ENCODE measurements around the gene KANK2. TPM values are rescaled to one million over a fixed set of nuclear protein-coding genes. Genes with fewer than 3 reads are reported as not detected.

The KANK2 gene
- total RNA-seq, 1 donor from 2014 or later: 225 TPM

DNA sequence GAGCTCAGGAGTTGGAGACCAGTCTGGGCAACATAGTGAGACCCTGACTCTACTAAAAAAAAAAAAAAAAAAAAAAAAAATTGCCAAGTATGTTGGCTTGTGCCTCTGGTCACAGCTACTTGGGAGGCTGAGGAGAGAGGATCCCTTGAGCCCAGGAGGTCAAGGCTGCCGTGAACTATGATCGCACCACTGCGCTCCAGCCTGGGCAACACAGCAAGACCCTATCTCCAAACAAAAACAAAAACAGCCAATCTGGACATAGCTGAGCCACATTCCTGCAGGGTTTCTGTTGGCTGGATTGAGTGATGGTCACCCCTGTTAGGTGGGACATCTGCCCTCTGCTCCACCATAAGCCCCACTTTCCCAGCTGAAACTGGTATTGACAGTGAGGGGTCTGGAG is 28.5 kb upstream of the KANK2 start:
- DNase-seq (ENCODE audit: low spot score): no peak

DNA sequence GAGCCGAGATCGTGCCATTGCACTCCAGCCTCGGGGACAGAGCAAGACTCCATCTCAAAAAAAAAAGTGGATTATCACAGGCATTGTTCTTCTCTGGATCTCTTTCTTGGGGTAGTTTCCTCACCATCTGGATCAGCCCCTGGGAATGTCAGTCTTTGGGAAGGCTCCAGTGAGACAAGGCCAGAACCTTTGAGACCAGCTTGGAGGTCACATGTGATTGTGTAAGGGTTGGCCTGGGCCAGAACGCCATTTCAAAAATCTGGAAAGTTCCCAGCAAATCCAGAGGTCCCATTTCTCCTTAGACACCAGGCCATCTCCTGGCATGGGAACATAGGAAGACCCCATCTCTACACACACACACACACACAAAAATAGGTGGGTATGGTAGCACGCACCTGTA is 27.8 kb upstream of the KANK2 start:
- DNase-seq (ENCODE audit: low spot score): no peak

DNA sequence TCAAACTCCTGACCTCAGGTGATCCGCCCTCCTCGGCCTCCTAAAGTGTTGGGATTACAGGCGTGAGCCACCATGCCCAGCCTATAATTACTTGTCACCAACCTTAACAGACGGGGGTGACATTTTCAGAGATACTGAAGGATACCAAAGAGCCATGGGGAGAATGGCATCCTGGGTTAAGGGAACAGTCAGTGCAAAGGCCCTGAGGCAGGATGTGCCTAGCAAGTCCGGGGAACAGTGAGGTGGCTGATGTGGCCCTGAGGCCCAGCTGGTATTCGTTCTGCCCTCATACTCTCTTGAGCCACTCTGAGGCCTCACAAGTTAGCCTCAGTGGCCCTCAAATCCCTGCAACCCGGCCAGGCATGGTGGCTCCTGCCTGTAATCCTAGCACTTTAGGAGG is 27.1 kb upstream of the KANK2 start:
- DNase-seq (ENCODE audit: low spot score): no peak

DNA sequence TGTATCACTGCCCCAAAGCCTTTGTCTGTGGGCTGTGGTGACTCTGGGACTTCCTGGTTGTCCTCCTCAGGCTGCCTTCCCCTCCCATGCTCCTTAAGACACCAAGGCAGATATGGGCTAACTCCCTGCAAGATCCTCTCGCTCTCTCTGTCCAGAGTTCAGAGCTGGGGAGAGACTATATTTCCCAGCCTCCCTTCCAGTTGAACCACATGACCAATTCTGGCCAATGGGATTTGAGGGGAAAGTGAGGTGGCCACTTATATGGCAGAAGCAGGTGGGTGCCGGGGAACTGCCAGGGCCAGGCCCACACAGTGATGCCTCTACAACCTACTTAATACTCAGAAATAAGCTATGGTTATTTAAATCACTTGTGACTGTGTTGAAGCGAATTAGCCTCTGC is 25.9 kb upstream of the KANK2 start:
- no peak for DNase-seq (ENCODE audit: low spot score)

DNA sequence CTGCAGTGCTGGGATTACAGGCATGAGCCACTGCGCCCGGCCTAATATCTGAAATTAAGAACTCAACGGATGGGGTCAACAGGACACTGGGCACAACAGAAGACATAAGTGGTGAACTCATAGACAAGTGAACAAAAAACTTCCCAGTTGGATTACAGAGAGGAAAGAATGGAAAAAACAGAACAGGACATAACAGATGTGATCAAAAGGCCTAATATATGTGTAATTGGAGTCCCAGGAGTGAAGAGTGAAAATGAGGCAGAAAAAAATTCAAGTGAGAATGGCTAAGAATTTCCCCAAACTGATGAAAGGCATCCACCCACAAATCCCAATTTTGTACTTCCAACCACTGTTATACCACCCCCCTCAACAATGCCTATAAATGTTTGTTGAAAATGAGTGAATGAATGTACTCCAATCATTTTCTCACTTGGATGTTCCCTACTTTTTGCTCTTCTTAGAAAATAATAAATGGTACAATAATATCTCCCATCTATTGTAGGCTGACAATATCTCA is 23.8 kb upstream of the KANK2 start:
- no peak for DNase-seq (ENCODE audit: low spot score)

DNA sequence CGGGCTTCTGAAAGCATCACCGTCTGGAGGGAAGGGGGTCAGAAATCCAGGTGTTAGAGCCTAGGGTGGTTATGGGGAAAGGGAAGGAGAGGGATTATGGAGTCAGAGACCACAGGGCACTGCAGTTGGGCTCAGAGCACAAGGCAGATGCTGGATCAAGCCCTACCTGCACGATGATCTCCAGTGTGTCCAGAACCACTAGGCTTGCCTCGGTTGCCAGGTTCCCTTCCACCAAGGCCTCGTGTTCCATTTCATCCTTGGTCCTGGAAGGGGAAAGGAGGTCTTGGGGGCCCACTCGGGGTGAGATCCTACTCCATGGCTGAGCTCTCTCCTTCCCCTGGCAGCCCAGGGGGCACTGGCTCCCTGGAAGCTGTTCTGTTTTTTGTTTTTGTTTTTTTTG is 17.0 kb upstream of the KANK2 start:
- DNase-seq (ENCODE audit: low spot score): no peak

DNA sequence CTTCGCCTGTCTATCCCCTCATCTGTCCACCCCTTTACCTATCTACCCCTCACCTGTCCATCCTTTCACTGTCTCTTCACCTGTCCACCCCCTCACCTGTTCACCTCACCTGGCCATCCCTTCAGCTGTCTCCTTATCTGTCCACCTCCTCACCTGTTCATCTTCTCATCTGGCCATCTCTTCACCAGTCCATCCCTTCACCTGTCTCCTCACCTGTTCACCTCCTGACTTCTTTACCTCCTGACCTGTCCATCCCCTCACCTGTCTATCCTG is 13.2 kb upstream of the KANK2 start:
- no peak for DNase-seq (ENCODE audit: low spot score)

DNA sequence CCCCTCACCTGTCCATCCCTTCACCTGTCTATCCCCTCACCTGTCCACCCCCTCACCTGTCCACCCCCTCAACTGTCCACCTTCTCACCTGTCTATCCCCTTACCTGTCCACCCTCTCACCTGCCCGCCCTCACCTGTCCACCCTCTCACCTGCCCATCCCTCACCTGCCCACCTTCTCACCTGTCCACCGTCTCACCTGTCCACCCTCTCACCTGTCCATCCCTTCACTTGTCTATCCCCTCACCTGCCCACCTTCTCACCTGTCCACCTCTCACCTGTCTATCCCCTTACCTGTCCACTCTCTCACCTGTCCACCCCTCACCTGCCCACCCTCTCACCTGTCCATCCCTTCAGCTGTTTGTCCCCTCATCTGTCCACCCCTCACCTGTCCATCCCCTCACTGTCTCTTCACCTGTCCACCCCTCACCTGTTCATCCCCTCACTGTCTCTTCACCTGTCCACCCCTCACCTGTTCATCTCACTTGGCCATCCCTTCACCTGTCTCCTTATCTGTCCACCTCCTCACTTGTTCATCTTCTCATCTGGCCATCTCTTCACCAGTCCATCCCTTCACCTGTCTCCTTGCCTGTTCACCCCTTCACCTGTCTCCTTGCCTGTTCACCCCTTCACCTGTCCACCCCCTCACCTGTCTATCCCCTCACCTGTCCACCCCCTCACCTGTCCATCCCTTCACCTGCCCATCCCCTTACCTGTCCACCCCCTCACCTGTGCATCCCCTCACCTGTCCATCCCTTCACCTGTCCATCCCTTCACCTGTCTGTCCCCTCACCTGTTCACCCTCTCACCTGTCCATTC is 12.7 kb upstream of the KANK2 start:
- no peak for DNase-seq (ENCODE audit: low spot score)

DNA sequence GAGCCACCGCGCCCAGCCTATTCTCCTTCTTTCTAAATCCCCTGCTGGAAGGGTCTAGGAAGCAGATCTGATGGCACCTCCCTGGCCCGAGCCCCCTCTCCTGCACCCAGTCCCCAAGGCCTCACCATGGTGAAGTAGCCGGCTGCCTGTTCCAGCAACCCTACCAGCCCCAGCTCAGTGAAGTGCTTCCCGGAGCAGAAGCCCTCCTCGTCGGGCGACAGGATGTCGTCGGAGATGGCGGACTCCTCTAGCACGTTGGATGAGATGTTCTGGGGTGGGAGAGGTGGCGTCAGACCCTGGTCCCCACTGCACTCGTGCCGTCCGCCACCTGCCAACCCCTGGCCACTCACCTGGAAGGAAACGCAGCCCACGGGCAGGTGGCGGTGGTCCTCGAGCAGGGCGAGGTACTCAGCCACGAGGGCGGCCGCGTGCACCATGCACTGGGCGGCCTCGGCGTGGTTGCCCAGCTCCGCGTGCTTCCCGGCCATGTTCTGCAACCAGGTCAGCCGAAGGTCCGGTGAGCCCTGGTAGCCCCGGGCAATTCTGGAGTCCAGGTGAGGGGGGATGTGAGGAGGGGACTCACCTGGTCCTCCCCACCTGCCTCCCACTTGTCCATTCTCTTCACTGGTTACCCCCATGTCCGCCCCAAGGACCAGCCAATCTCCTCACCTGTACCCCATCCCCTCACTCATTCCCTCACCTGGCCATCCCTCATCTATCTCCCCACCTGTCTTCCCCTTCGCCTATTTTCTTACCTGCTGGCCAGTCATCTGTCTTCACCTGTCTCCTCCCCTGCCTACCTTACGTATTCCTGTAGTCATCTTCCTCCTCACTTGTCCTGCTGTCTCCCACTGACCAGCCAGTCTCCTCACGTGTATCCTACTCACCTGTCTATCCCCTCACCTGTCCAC is 11.5 kb upstream of the KANK2 start:
- no peak for DNase-seq (ENCODE audit: low spot score)

DNA sequence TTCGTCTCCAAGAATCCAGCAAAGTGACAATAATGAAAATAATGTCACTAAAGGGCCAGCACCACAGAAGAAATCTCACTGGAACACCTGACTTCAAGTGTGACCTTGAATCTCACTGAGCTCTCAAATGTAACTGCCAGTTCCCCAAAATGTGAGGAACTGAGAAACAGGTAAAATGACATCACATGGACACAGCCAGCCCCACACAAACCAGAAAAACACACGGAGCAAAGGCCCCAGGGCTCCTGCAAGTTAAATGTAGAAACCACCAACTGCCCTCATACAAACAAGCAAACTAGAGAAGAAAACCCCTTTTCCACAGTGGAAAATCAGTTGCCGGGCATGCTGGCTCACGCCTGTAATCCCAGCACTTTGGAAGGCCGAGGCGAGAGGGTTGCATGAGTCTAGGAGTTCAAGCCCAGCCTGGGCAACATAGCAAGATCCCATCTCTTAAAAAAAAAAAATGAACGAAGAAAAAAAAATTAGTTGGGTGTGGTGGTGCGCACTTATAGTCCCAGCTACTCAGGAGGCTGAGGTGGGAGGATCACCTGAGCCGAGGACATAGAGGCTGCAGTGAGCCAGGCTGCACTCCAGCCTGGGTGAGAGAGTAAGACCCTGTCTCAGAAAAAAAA is 8.7 kb upstream of the KANK2 start:
- DNase-seq (ENCODE audit: low spot score): no peak

DNA sequence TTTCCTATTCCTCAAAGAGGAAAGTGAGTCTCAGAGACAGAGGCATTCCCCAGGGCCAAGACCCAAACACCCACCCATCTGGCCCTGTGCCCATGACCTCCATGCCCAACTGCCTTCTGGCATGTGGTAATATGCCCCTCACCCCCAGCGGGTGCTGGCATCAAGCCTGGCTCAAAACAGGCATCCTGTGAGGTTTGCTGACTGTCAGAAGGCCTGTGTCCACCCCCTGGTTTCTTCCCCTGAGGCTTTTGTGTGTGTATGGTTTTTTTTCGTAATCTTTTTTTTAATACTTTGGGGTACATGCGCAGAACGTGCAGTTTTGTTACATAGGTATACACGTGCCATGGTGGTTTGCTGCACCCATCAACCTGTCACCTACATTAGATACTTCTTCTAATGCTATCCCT is 7.6 kb upstream of the KANK2 start:
- no peak for DNase-seq (ENCODE audit: low spot score)

DNA sequence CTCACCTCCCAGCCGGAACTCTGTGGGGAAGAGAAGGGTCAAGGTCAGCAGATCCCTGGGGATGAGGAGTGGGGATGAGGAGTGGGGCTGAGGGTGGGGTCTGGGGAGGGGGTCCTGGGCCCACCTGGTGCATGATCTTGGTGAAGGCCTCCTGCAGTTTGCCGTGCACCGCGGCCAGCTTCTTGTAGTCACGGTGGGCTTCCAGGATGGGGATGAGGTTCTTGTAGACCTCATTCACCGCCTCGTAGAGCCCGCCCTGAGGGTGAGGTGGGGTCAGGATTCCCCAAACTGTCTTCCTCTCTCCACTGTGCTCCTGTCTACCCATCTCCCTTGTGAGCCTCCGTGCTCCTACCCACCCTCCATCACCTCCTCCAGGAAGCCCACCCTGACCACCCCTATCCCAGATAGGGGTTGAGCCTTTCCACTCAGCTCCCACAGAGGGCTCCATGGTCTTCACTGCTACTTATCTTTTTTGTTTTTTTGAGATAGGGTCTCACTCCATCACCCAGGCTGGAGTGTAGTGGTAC is 6.8 kb upstream of the KANK2 start:
- no peak for DNase-seq (ENCODE audit: low spot score)

DNA sequence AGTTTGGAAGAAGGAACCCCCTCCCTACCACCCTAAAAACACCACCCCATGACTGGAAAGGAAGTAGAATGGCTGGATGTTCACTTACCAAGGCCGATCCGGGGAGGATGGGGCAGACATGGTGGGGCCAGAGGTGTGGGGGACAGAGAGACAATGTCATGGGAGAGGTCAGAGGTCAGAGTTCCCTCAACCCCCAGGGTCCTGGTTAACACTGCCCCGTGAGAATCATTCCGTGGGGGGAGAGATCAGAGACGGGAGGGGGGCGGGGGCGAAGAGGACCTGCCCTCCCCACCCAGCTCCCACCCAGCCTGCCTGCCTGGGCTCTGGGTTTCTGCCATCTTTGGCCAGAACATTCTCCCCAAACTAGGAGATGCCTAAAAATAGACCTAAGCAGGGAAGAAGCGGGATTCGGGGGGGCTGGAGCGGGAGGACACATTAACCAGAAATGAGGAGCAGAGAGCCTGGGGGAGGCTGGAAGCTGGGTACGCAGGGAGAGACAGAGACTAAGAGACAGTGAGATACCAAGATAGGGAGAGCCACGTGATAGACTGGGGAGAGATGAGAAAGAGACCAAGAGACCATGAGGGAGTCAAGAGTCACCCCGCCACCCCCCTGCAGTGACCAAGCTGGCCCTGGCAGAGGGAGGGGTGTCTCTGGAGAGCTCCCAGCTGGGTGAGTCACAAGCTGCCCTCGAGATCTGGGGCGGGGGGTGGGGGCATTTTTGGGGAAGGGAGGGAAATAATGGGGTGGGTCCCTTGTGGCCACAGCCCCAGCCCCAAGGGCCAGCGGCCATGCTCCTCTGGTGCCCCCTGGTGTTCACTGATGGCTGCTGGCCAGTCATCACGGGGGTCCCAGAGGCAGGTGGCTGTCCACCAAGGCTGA is 6.1 kb upstream of the KANK2 start:
- peak; percentile 74 for DNase-seq (ENCODE audit: low spot score)

DNA sequence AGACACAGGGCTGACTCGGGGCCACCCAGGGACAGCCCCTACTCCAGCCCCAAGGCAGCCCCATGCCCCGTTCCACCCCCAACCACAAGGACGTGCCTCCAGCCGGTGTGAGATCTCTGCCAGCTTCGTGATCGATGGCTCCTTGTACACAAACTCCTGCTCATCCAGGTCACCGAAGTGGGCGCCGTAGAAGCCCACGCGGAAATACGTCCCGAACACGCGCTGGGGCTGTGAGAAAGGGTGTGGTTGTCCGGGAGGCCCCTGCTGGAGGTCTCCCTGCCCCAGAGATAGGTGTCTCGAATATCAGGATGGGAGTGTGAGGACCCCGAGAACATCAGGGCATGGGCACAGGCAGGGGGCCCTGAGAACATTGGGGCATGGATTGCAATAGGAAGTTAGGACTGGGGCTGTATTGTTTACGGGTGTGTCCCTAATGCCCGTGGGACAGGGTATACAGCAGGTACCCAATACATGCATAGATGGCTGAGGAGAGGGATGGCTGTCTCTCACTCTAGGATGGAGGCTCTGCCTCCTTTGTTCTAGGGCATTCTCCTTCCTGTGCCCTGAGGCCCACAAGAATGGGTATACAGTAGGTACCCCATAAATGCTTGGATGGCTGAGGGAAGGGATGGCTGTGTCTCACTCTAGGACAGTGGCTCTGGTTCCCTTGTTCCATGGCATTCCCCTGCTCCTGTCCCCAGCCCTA is 5.3 kb upstream of the KANK2 start:
- no peak for DNase-seq (ENCODE audit: low spot score)

DNA sequence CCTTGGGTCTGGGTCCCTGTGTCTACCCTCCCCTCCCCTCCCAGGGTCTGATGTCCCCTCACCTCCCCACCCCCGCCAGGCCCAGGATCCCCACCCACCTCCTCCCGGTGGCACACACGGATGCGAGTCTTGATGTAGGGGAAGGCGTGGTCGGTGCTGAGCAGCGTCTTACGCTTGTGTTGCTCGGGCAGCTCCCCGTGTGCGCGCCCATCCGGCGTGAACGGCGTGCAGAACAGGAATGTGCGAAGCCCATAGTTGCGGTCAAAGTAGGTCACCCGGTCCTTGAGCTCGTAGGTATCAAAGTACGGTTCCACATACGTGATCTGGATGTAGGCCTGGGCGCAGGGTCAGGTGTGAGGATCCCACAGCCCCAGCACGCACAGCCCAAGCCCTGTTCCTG is 4.4 kb upstream of the KANK2 start:
- DNase-seq (ENCODE audit: low spot score): no peak

DNA sequence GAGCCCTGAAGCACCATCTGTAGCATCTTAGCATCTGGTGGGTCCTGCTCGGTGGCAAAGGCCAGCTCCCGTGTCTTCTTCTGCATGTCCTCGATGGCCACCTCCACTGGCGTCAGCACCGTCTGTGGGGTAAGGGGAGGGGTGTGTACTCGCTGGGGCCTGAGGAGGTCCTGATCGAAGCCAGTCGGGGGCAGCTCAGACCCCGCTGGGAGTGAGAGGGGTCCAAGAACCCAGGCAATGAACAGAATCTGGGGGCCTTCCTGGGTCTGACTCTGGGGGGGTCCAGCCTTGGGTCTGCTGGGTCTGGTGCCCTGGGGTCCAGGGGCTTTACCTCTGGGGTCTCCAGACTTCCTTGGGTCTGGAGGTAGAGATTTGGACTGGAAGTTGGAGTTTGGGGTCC is 3.6 kb upstream of the KANK2 start:
- DNase-seq (ENCODE audit: low spot score): no peak

DNA sequence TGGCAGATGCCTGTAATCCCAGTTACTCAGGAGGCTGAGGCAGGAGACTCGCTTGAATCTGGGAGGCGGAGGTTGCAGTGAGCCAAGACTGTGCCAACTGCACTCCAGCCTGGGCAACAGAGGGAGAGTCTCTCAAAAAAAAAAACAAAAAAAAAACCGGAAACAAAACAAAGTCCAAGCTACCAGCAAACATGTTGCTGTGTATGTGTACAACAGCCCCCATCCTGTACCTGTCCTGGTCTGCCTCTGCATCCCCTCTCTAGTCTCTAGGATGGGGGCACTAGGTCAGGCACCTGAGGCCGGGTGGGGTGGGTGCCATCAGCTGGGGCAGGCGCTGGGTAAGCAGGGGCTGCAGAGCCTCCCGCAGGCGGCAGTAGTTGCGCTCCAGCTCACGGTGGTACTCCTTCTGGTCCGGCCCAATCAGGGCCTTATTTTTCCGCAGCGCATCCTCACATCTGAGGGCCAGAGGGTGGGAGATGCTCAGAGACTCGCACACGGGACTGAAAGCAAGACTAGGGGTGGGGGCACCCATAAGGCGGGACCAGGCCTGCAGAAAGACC is 2.8 kb upstream of the KANK2 start:
- DNase-seq (ENCODE audit: low spot score): no peak

DNA sequence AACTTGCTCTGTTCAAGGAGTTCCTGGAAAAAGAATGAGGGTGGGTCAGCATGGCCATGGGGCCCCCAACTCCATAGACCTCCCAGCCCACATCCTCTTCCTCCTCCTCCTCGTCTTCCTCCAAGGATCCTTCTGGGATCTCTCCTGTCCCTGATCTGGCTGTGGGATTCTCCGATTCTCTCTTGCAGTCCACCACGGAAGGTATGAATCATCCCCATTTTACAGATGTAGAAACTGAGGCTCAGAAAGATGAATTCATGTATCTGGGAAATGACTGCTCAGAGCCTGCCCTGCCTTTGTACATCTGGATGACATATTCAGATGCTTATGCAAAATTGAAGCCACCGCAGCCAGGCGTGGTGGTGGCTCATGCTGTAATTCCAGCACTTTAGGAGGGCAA is 2.2 kb upstream of the KANK2 start:
- DNase-seq (ENCODE audit: low spot score): no peak

DNA sequence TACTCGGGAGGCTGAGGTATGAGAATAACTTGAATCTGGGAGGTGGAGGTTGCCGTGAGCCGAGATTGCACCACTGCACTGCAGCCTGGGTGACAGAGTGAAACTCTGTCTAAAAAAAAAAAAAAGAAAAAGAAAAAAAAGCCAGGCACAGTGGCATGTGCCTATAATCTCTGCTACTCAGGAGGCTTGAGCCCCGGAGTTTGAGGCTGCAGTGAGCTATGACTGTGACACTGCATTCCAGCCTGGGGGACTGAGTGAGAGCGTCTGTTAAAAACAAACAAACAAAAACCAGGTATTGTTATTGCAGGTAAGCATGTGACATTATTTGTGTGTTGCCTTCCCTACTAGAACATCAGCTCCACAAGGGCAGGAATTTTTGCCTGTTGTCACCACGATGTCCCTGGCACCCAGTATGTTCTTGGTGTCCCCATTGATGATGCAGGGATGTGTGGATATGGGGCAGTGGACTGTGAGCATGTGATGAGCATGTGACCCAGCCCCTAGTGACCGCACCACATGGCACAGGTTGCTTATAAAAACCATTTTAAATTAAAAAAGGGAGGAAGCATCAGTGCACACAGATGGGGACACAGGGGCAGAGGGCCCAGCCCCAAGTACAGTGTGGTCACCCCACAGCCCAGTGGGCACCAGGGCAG is 1.6 kb upstream of the KANK2 start:
- DNase-seq (ENCODE audit: low spot score): no peak

DNA sequence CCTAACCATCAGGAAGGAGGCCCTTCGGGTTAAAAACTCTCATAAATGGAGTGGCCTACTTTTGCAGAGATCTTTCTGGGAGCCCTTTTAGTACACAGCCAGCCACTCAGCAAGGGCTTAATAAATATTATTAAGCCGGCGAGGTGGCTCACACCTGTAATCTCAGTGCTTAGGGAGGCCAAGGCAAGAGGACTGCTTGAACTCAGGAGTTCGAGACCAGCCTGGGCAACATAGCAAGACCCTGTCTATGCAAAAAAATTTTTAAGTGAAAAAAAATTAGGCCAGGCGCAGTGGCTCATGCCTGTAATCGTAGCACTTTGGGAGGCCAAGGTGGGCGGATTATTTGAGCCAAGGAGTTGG is 810 bp upstream of the KANK2 start:
- no peak for DNase-seq (ENCODE audit: low spot score)
